Endothelial cell of umbilical vein (primary cell): ENCODE data around the gene TXNIP. TPM values are rescaled to one million over a fixed set of nuclear protein-coding genes. Genes with fewer than 3 reads are reported as not detected.
A peak's percentile ranks its signal among the peaks of the same experiment; 100 is the strongest.

Experiments
- BruUV-seq: library from RNA; stranded (reverse); fragments of 400-500 nt; replicated peaks from 2 replicates; lab custom pipeline; 2021; lab: Mats Ljungman, UMichigan
- CTCF ChIA-PET: fragments of 300-600, 350-600 bp; sonication (Branson Sonifier 250); formaldehyde crosslinking; loops from one replicate; lab custom pipeline; 2021; ENCODE audit warnings: antibody characterized with exemption, inconsistent platforms; lab: Charles Lee
- POLR2A ChIA-PET: fragments of 300-600, 350-600 bp; sonication (Branson Sonifier 250); formaldehyde crosslinking; loops from one replicate; lab custom pipeline; 2021; ENCODE audit warnings: antibody characterized with exemption, inconsistent platforms; lab: Charles Lee
- DNase-seq: peaks from one replicate; pipeline ENCODE4 v3.0.0-alpha.2; 2011; ENCODE audit warnings: low read depth, low spot score
- FAIRE-seq: peaks from 2 replicates; lab custom pipeline; 2011; peaks lifted over from hg19 to GRCh38; lab: Jason Lieb, UNC
- H2AFZ ChIP-seq: 2 replicates; pipeline ENCODE4 v1.6.0; 2012; ENCODE audit warnings: low read depth, low read length, control low read depth, inconsistent platforms
- H3K27ac ChIP-seq: 2 replicates; pipeline ENCODE4 v1.5.1; 2011; ENCODE audit warnings: low read depth, mild to moderate bottlenecking, control low read depth, low read length, moderate library complexity; ENCODE audit not compliant: insufficient read depth
- H3K27me3 ChIP-seq, 2 experiments: 2 replicates each; pipeline versions ENCODE4 v1.6.0 to v1.6.1; 2011; ENCODE audit warnings: low read length in 2 of 2, mixed read lengths in 1 of 2; ENCODE audit not compliant: control insufficient read depth in 2 of 2, insufficient read depth in 2 of 2
- H3K36me3 ChIP-seq, 2 experiments: 2 replicates in 1 of 2; 3 replicates in 1 of 2; pipeline ENCODE4 v1.5.1; 2011; ENCODE audit warnings: low read length in 2 of 2, mild to moderate bottlenecking in 1 of 2, moderate library complexity in 1 of 2; ENCODE audit not compliant: control insufficient read depth in 2 of 2, insufficient read depth in 2 of 2; ENCODE audit errors: extremely low read depth in 1 of 2
- H3K4me1 ChIP-seq: 3 replicates; pipeline ENCODE4 v1.5.1; 2011; ENCODE audit warnings: mild to moderate bottlenecking, low read length; ENCODE audit not compliant: control insufficient read depth, insufficient read depth; ENCODE audit errors: extremely low read depth
- H3K4me2 ChIP-seq: 2 replicates; pipeline ENCODE4 v1.6.1; 2011; ENCODE audit warnings: low read length, control low read depth, mixed read lengths; ENCODE audit not compliant: insufficient read depth
- H3K4me3 ChIP-seq, 3 experiments: fragments of 200-600 bp in 1 of 3; sonication (generic), shearing (Covaris generic) in 1 of 3; replicated peaks in 1 of 3; 2 replicates each; pipeline ENCODE4 v1.5.1; 2011 to 2016; ENCODE audit warnings: control low read depth in 3 of 3, low read length in 3 of 3, mild to moderate bottlenecking in 2 of 3, inconsistent platforms in 1 of 3, low read depth in 1 of 3, moderate library complexity in 1 of 3; ENCODE audit not compliant: insufficient read depth in 1 of 3
- H3K79me2 ChIP-seq: 2 replicates; pipeline ENCODE4 v1.6.0; 2012; ENCODE audit warnings: low read length, inconsistent platforms; ENCODE audit not compliant: control insufficient read depth, insufficient read depth
- H3K9ac ChIP-seq: replicated peaks from 2 replicates; pipeline ENCODE3; 2011; ENCODE audit warnings: low read length, control low read depth; ENCODE audit not compliant: insufficient read depth; ENCODE audit errors: extremely low read depth
- H3K9me1 ChIP-seq: replicated peaks from 3 replicates; pipeline ENCODE4 v1.6.0; 2011; ENCODE audit warnings: mild to moderate bottlenecking, low read length; ENCODE audit not compliant: control insufficient read depth, insufficient read depth; ENCODE audit errors: extremely low read depth
- H3K9me3 ChIP-seq: replicated peaks from 2 replicates; pipeline ENCODE4 v1.5.1; 2012; ENCODE audit warnings: low read length, inconsistent platforms; ENCODE audit not compliant: control insufficient read depth, insufficient read depth
- H4K20me1 ChIP-seq: replicated peaks from 2 replicates; pipeline ENCODE3; 2011; ENCODE audit warnings: mild to moderate bottlenecking, low read length; ENCODE audit not compliant: control insufficient read depth, insufficient read depth; ENCODE audit errors: extremely low read depth
- GATA2 ChIP-seq: IDR thresholded peaks from 2 replicates; pipeline ENCODE4 v1.7.0; 2011; ENCODE audit warnings: low read depth, mild to moderate bottlenecking, moderate library complexity, mixed read lengths, low read length; ENCODE audit not compliant: insufficient read length, insufficient read depth
- POLR2AphosphoS5 ChIP-seq: IDR thresholded peaks from 2 replicates; pipeline ENCODE4 v1.6.1; 2012; ENCODE audit warnings: low read depth, mild to moderate bottlenecking, control low read depth, low read length, moderate library complexity; ENCODE audit not compliant: insufficient read depth
- dilution Hi-C: fragments of 300-500 bp; cut with MboI; formaldehyde crosslinking; loops from one replicate; pipeline ENCODE4 v1.15.0; 2019; ENCODE audit warnings: low sequenced_read_pairs; ENCODE audit not compliant: extremely low pct_ligation_motif_present
- intact Hi-C: fragments of 100-400 bp; cut with micrococcal nuclease; formaldehyde crosslinking; loops from one replicate; pipeline ENCODE4 v1.10.0; 2022
- polyA plus RNA-seq, 4 experiments: library from polyadenylated mRNA; depleted of rRNA in 3 of 4; stranded (reverse) in 3 of 4; unstranded in 1 of 4; fragments of >200 nt; gene quantifications; 2 replicates each; pipeline versions ENCODE4 v1.2.1 to v1.2.3, GENCODE V29; 2011 to 2012; ENCODE audit warnings: missing spikeins in 1 of 4
- total RNA-seq: library from RNA; stranded (reverse); gene quantifications from 2 replicates; pipeline ENCODE4 v1.2.3, GENCODE V29; 2021

Gene TXNIP
- total and polyA plus RNA-seq, 2 donors (not counting 3 experiments of a cell fraction or from before 2014, with no cell fraction given): 9.1 to 21.8 TPM

DNA sequence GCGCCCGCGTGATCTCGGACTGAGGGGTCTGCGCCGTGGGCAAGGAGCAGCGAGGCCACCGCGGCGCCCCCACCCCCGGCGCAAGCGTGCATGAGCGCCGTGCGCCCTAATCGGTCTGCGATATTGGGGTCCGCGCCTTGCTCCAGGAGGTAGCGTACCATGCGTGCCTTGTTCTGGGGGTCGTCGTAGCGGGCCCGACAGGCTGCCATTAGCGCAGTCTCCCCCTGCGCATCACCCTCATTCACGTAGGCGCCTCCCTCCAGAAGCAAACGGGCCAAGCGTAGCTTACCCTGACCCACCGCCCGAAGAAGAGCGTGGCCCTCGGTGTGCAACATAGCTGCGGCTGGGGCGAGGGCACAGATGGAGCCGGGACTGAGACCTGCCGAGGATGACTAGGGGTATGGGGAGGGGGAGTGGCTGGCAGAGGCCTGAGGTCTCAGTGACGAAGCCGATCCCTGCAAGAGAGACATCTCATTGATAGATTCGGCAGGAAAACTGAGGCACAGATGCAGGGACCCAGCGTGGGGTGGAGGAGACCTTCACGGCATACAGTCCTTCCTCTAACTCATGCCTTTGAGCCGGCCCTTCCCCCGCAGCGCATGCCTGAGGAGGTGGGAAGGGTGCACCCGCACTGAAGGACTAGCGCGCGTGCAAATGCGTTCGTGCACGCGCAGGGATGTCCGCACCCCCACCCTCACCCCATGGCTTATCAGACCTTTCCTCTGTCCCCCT is 34.8 kb downstream of the TXNIP start:
- H2AFZ ChIP-seq: peak overlapping the region; percentile 95
- no peaks in the 10 kb centered on the region for H4K20me1 ChIP-seq
- dilution Hi-C loops: no loop called here
- H3K4me3 ChIP-seq: peak overlapping the region; percentile 32 to 75 (median 73)
- no peak for DNase-seq
- H3K27ac ChIP-seq: no peak overlapping the region
- no peaks in the 10 kb centered on the region for H3K36me3 ChIP-seq
- no peaks in the 10 kb centered on the region for H3K27me3 ChIP-seq
- ChIA-PET POLR2A (interaction anchor here (0.6 kb wide), 1 partner anchor 17 kb away, joined by 4 read pairs; no protein-coding TSS in a partner anchor), CTCF (interaction anchor here (1.5 to 1.6 kb wide), 2 partner anchors 34 to 46 kb away, joined by 4 to 5 read pairs; partner anchors contain the start of gene RBM8A)
- no peak overlapping the region for H3K9ac ChIP-seq
- intact Hi-C loops: no loop called here
- H3K4me2 ChIP-seq: peak overlapping the region; percentile 86
- FAIRE-seq: no peak
- H3K79me2 ChIP-seq: peaks cover 7% of the 10 kb centered on the region
- H3K9me3 ChIP-seq: no peaks in the 10 kb centered on the region
- no TSS peak for BruUV-seq
- no peak for TF ChIP-seq POLR2AphosphoS5
- TF ChIP-seq GATA2: no peak
- H3K9me1 ChIP-seq: no peaks in the 10 kb centered on the region
- peaks cover 43% of the 10 kb centered on the region for H3K4me1 ChIP-seq

GRCh38 chr1:145961109-145961424 is 35.3 kb downstream of the TXNIP start:
- Histone ChIP-seq H3K36me3 (no peaks in the 10 kb centered on the region), H4K20me1 (no peaks in the 10 kb centered on the region), H3K27ac (no peak overlapping the region), H3K9me3 (no peaks in the 10 kb centered on the region), H3K4me3 (peak overlapping the region; percentile 32 to 75 (median 73)), H3K4me1 (peaks cover 46% of the 10 kb centered on the region), H3K9me1 (no peaks in the 10 kb centered on the region), H3K27me3 (no peaks in the 10 kb centered on the region), H3K9ac (peak overlapping the region; percentile 53), H3K79me2 (peaks cover 12% of the 10 kb centered on the region), H3K4me2 (peak overlapping the region; percentile 86), H2AFZ (peak overlapping the region; percentile 95)
- TF ChIP-seq POLR2AphosphoS5: no peak
- no TSS peak for BruUV-seq
- dilution Hi-C loops (no loop called here), intact Hi-C loops (no loop called here)
- ChIA-PET POLR2A (no interaction called here), CTCF (interaction anchor here (1.5 to 1.6 kb wide), 2 partner anchors 33 to 46 kb away, joined by 4 to 5 read pairs; partner anchors contain the start of gene RBM8A)
- FAIRE-seq: no peak
- no peak for DNase-seq
